CD4-positive, CD25-positive, alpha-beta regulatory T cell (primary cell): ENCODE results near the gene NEMP2. TPM values are rescaled to one million over a fixed set of nuclear protein-coding genes. Genes with fewer than 3 reads are reported as not detected.

Experiments used
- ATAC-seq, 2 donors: fragments of 150-1000 bp; cut with Tn5 transposase; one replicate each; pipeline ENCODE4 v1.10.0; 2021; ENCODE audit warnings: low read depth in 2 of 2, moderate number of reproducible peaks in 2 of 2, moderate library complexity in 1 of 2
- DNase-seq, 3 donors: peaks; one replicate each; pipeline versions ENCODE4 v3.0.0 to v3.0.0-alpha.2; 2012 to 2022; ENCODE audit warnings: mixed read lengths in 1 of 3
- H3K27ac ChIP-seq: one replicate; pipeline ENCODE4 v1.7.0; 2013; ENCODE audit warnings: mild to moderate bottlenecking, low read length; ENCODE audit not compliant: insufficient read depth, poor library complexity, severe bottlenecking
- H3K27me3 ChIP-seq: one replicate; pipeline ENCODE4 v1.7.0; 2013; ENCODE audit warnings: low read length; ENCODE audit not compliant: control insufficient read depth, insufficient read depth
- H3K36me3 ChIP-seq: one replicate; pipeline ENCODE4 v1.7.0; 2013; ENCODE audit warnings: mild to moderate bottlenecking, low read length, moderate library complexity; ENCODE audit not compliant: control insufficient read depth, insufficient read depth
- H3K4me1 ChIP-seq: 2 replicates; pipeline ENCODE4 v1.7.0; 2013; ENCODE audit warnings: mild to moderate bottlenecking, low read length; ENCODE audit not compliant: insufficient read depth, control insufficient read depth, poor library complexity, severe bottlenecking
- H3K4me3 ChIP-seq: one replicate; pipeline ENCODE4 v1.7.0; 2013; ENCODE audit warnings: low read depth, mild to moderate bottlenecking, low read length, moderate library complexity
- H3K9me3 ChIP-seq, 2 experiments: 1 replicate in 1 of 2; 2 replicates in 1 of 2; pipeline ENCODE4 v1.7.0; 2013; ENCODE audit warnings: low read length in 2 of 2, mild to moderate bottlenecking in 1 of 2, moderate library complexity in 1 of 2; ENCODE audit not compliant: control insufficient read depth in 2 of 2
- H3K27ac Mint-ChIP-seq, 3 donors: one replicate each; pipeline ENCODE4 v1.8.0; 2020 to 2022; ENCODE audit warnings: mild to moderate bottlenecking in 3 of 3, mixed read lengths in 3 of 3, moderate library complexity in 2 of 3
- H3K27me3 Mint-ChIP-seq: one replicate; pipeline ENCODE4 v1.8.0; 2022; ENCODE audit warnings: mild to moderate bottlenecking, mixed read lengths
- H3K36me3 Mint-ChIP-seq: one replicate; pipeline ENCODE4 v1.8.0; 2020; ENCODE audit warnings: mixed read lengths
- H3K4me1 Mint-ChIP-seq, 4 donors: one replicate each; pipeline ENCODE4 v1.8.0; 2020 to 2022; ENCODE audit warnings: mixed read lengths in 4 of 4, mild to moderate bottlenecking in 1 of 4
- H3K4me3 Mint-ChIP-seq, 4 donors: one replicate each; pipeline ENCODE4 v1.8.0; 2020 to 2022; ENCODE audit warnings: mild to moderate bottlenecking in 4 of 4, mixed read lengths in 4 of 4, moderate library complexity in 3 of 4
- H3K9me3 Mint-ChIP-seq, 7 donors: one replicate each; pipeline ENCODE4 v1.8.0; 2020 to 2022; ENCODE audit warnings: mixed read lengths in 7 of 7, mild to moderate bottlenecking in 3 of 7, moderate library complexity in 2 of 7
- polyA plus RNA-seq, 4 donors: library from polyadenylated mRNA; unstranded; fragments of 300-500 nt; fragmentation: Illumina TruSeq; gene quantifications; one replicate each; pipeline ENCODE4 v1.2.3, GENCODE V29; 2021
- total RNA-seq: library from RNA; stranded (reverse); gene quantifications from one replicate; pipeline ENCODE4 v1.2.3, GENCODE V29; 2022

NEMP2 gene
- total RNA-seq (10.7 TPM), polyA plus RNA-seq (10 to 100 TPM; 10.9 to 14.9 (median 14.5) TPM)

- peak within 1 kb of the TSS; percentile 96 for H3K27ac ChIP-seq
- no peaks in the 10 kb centered on the region for H3K36me3 ChIP-seq
- no peaks in the 10 kb centered on the region for H3K27me3 ChIP-seq
- DNase-seq (peak; percentile 74 to 85 (median 77)), ATAC-seq (peak; percentile 71 to 75)
- peak within 1 kb of the TSS; percentile 99 to 100 (median 99) for H3K27ac Mint-ChIP-seq
- H3K36me3 Mint-ChIP-seq, result peaks cover 4% of the 10 kb centered on the region
- peak within 1 kb of the TSS; percentile 86 for H3K4me3 ChIP-seq
- peaks cover 18 to 62% (median 36%) of the 10 kb centered on the region in 4 donors for H3K4me1 Mint-ChIP-seq
- no peaks in the 10 kb centered on the region for H3K27me3 Mint-ChIP-seq
- peaks cover 3 to 15% of the 10 kb centered on the region in 2 experiments for H3K9me3 ChIP-seq
- peak within 1 kb of the TSS; percentile 95 to 100 (median 98) for H3K4me3 Mint-ChIP-seq
- peaks cover 0 to 23% (median 10%) of the 10 kb centered on the region in 7 donors for H3K9me3 Mint-ChIP-seq
- peaks cover 59% of the 10 kb centered on the region for H3K4me1 ChIP-seq
Measured at GRCh38 chr2:190534310-190535120, at the start of gene NEMP2. Gene NEMP2 (minus strand): TSS chr2:190534722. CDS start chr2:190534655, 67 bp downstream.

DNA sequence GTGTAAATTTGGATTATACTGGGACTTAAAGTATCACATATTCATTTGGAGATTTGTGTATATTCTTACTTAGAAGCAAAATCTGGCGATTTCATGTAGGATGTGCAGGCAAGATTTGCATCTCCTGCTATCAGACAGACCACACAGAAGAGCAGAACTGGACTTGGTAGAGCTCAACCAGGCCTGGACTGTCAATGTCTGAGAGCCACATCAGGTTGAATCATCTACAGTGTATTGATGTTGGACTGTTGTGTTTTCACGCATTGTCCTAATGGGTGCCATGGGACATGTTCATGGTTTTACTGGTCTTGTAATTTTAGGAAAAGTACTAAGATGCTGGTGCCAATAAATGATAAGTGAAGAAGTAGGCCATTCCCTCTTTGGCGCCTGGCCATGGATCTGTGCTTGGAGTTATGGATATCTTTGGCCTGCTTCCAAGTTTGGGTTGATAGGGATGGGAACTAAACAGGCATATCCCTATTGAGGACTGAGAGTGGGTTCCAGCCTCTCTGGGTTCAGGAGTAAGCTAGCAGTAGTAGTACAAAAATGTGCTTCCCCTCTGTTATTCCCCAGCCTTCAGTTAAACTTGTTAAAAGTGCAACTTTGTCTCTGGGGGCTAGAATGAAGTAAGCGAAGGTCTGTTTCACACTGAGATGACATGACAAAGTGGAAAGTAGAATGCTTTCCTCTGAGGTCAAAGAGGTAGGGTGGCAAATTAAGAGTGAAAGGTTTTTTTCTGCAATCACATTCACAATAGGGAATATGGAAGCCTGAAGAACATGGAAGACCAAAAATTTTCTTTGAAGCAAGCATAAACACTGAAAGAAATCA lies 49.2 kb upstream of the NEMP2 start:
- Mint-ChIP-seq H3K36me3 (no peaks in the 10 kb centered on the region), H3K4me3 (no peak overlapping the region), H3K27me3 (no peaks in the 10 kb centered on the region), H3K4me1 (peaks cover 3 to 9% (median 5%) of the 10 kb centered on the region in 4 donors), H3K9me3 (peaks cover 0 to 2% (median 0%) of the 10 kb centered on the region in 7 donors), H3K27ac (peak overlapping the region in 1 of 3 donors; percentile 30)
- DNase-seq (no peak), ATAC-seq (no peak)
- no peak overlapping the region for H3K27ac ChIP-seq
- H3K9me3 ChIP-seq, result no peaks in the 10 kb centered on the region
- no peaks in the 10 kb centered on the region for H3K36me3 ChIP-seq
- H3K4me3 ChIP-seq, result no peak overlapping the region
- H3K27me3 ChIP-seq, result no peaks in the 10 kb centered on the region
- peaks cover 2% of the 10 kb centered on the region for H3K4me1 ChIP-seq

GRCh38 chr2:190582736-190583506 lies 48.4 kb upstream of the NEMP2 start:
- peaks cover 10% of the 10 kb centered on the region for H3K4me1 ChIP-seq
- no peak overlapping the region for H3K27ac ChIP-seq
- H3K9me3 ChIP-seq, result no peaks in the 10 kb centered on the region
- no peak overlapping the region for H3K4me3 Mint-ChIP-seq
- no peaks in the 10 kb centered on the region for H3K36me3 Mint-ChIP-seq
- DNase-seq (no peak), ATAC-seq (no peak)
- peak overlapping the region in 1 of 3 donors; percentile 30 for H3K27ac Mint-ChIP-seq
- H3K4me3 ChIP-seq, result no peak overlapping the region
- no peaks in the 10 kb centered on the region for H3K36me3 ChIP-seq
- peaks cover 0 to 2% (median 0%) of the 10 kb centered on the region in 7 donors for H3K9me3 Mint-ChIP-seq
- H3K4me1 Mint-ChIP-seq, result peaks cover 4 to 17% (median 11%) of the 10 kb centered on the region in 4 donors
- no peaks in the 10 kb centered on the region for H3K27me3 ChIP-seq
- no peaks in the 10 kb centered on the region for H3K27me3 Mint-ChIP-seq

GRCh38 chr2:190582019-190582418 lies 47.5 kb upstream of the NEMP2 start:
- Mint-ChIP-seq H3K4me1 (peaks cover 4 to 21% (median 13%) of the 10 kb centered on the region in 4 donors), H3K27me3 (no peaks in the 10 kb centered on the region), H3K4me3 (no peak overlapping the region), H3K27ac (no peak overlapping the region), H3K36me3 (no peaks in the 10 kb centered on the region), H3K9me3 (peaks cover 0 to 2% (median 0%) of the 10 kb centered on the region in 7 donors)
- ATAC-seq (no peak), DNase-seq (no peak)
- H3K4me3 ChIP-seq, result no peak overlapping the region
- no peaks in the 10 kb centered on the region for H3K27me3 ChIP-seq
- H3K4me1 ChIP-seq, result peaks cover 11% of the 10 kb centered on the region
- no peaks in the 10 kb centered on the region for H3K36me3 ChIP-seq
- H3K9me3 ChIP-seq, result no peaks in the 10 kb centered on the region
- H3K27ac ChIP-seq, result no peak overlapping the region

DNA sequence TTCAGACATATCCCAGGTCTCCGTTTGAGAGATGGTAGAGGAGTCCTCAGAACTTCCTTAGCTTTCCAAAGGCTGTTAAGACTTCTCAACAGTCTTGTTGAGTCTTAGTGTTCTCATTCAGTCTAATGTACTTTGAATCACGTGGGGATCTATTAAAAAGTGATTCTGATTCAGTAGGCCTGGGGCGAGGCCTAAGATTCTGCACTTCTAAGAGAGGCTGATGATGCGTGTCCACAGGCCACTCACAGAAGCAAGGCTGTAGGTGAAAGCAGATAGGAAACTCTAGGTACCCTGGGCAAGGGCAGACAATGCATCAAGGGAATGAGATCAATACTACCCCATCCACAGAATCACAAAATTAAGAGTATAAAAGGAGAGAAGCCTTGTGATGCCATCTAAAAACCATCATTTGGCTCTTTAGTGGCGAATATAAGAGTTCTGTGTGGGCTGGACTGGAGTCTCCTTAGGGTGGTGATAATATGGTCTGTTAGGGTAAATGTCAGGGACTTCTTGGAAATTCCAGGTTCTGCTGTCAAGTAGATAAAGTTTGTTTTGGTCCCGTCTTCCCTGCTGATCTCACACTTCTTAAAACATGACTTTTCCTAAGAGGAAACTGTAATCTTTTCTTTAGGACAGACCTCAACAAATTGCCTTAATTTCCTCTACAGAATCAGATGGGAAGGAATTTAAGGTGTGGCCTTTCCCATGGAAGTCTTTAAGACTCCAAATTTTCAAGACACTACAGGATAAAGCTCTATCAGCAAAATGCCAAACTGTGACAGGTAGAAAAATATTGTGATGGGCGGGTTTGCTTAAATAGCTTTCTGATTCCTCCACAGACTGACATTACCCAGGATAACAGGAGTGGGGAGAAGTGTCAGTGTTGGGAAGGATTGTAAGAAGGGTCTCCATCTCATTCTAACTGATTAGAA lies 45.7 kb upstream of the NEMP2 start:
- DNase-seq (no peak), ATAC-seq (no peak)
- Histone ChIP-seq H3K9me3 (no peaks in the 10 kb centered on the region), H3K27me3 (no peaks in the 10 kb centered on the region), H3K4me1 (peaks cover 11% of the 10 kb centered on the region), H3K4me3 (no peak overlapping the region), H3K36me3 (no peaks in the 10 kb centered on the region), H3K27ac (no peak overlapping the region)
- no peak overlapping the region for H3K4me3 Mint-ChIP-seq
- H3K36me3 Mint-ChIP-seq, result no peaks in the 10 kb centered on the region
- peaks cover 0 to 2% (median 0%) of the 10 kb centered on the region in 7 donors for H3K9me3 Mint-ChIP-seq
- peaks cover 9 to 37% (median 25%) of the 10 kb centered on the region in 4 donors for H3K4me1 Mint-ChIP-seq
- H3K27ac Mint-ChIP-seq, result no peak overlapping the region
- no peaks in the 10 kb centered on the region for H3K27me3 Mint-ChIP-seq

DNA sequence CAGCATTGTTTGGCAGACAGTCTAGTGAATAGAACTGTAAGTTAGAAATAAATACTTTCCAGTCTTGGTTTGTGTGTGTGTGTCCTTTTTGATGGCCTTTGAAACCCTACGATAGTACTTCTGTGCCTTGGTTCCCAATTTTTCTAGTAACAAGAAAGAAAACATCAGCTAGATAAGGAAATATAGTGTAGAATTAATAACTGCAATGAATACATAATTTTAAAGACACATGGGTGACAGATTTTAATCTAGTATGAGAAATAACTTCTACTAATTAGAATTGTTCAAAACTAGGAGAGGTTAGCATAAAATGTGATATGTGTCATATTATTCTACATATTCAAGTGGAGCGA lies 44.5 kb upstream of the NEMP2 start:
- peaks cover 14% of the 10 kb centered on the region for H3K4me1 ChIP-seq
- no peak overlapping the region for H3K27ac Mint-ChIP-seq
- no peak for DNase-seq

More for the DNA sequence above, 44.5 kb upstream of the NEMP2 start:
- H3K9me3 ChIP-seq, result no peaks in the 10 kb centered on the region
- Mint-ChIP-seq H3K9me3 (peaks cover 0 to 2% (median 0%) of the 10 kb centered on the region in 7 donors), H3K36me3 (no peaks in the 10 kb centered on the region), H3K4me1 (peaks cover 10 to 46% (median 27%) of the 10 kb centered on the region in 4 donors), H3K4me3 (no peak overlapping the region), H3K27me3 (no peaks in the 10 kb centered on the region)
- no peaks in the 10 kb centered on the region for H3K36me3 ChIP-seq
- no peak for ATAC-seq
- no peak overlapping the region for H3K27ac ChIP-seq
- no peak overlapping the region for H3K4me3 ChIP-seq
- no peaks in the 10 kb centered on the region for H3K27me3 ChIP-seq
